GM21786 (cell line): ENCODE data around the gene NOS2.
"Not testable (repeated sequence)": the region's sequence is repeated elsewhere in the genome, so short reads cannot be mapped to it uniquely, and the experiment has no call there.

Experiments
- ATAC-seq: cut with Tn5 transposase; IDR thresholded peaks from one replicate; pipeline ENCODE4 v1.9.1; 2021; ENCODE audit not compliant: unreplicated experiment

Gene NOS2

DNA sequence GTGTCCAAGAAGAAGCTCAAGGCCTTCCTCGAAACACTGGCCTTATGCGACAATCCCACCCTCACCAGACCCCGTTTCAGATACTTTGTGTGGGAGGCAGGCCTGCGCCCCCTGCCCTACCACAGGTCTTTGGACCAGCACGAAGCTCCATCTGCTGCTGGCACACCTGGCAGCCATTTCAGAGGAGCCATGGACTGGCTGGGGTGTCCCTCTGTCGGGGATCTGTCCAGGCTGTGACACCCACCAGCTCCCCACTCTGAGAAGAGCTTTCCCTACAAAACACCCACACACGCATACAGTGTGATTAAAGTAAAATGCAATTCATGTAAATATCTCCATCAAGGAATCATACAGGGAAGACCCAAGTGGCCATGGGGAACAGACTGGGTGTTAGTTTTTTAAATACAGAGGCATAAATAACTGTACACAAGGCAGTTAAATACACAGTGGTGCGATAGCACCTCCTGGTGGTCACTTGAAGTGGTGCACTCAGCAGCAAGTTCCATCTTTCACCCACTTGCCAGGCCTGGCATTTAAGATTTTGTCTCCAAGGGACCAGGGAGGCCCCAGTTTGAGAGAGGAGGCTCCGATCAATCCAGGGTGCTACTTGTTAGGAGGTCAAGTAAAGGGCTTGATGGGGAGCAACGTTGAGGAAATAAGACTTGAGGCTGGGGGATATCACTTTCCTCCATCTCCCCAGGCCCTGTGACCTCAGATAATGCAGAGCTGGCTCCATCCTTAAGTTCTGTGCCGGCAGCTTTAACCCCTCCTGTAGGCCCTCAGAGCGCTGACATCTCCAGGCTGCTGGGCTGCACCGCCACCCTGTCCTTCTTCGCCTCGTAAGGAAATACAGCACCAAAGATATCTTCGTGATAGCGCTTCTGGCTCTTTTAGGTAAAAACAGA lies 43.6 kb downstream of the NOS2 start:
- ATAC-seq = no peak

DNA sequence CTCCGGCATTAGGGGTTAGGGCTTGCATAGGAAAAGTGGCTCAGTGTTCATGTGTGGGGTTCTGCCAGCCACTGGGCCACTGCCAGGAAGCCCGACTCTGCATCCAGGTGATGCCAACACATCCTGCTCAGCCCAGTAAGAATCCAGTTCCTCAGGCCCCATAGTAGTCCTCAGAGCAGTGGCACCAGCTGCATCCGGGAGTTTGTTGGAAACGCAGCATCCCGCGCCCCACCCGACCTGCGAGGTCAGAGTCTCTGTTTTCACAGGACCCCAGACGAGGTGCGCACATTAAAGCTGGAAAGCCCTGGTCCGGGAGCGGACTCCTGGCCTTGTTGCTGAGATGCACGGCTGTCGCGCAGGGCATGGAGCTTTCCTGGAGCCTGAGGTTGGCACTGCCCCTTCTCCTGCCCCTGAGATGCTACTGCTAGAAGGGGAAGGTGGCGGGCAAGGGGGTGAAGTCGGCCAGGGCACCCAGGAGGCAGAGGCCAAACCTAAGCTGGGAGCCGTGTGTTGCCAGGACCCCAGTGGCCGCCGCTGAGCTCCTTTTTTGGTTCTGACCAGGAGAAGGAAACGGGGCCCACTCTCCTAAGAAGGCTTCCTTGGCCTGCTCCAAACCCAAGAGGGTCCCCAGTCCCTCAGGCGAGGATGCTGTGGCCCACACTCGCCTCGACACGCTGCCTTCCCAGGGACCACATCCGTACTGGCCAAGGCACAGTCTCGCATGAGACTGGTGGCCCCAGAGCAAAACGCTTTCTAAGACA lies 44.4 kb downstream of the NOS2 start:
- no peak for ATAC-seq

DNA sequence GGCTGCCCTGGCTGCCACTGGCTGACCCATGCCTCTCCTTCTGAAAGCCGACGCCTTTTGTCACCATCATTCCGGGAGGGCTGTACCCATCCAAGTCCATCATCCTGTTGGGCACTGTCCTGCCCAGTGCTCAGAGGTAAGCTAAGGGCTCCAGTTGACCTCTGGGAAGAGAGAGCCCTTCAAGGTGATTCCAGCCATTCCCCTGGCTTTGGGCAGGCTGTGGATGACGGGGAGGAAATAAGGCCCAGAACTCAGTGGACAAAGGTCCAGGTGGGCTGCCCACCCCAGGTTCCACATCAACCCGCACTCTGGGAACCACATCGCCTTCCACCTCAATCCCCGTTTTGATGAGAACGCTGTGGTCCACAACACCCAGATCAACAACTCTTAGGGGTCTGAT lies 45.8 kb downstream of the NOS2 start:
- no peak for ATAC-seq

GRCh38 chr17:27753726-27754125 lies 46.6 kb downstream of the NOS2 start:
- not testable (repeated sequence) for ATAC-seq

DNA sequence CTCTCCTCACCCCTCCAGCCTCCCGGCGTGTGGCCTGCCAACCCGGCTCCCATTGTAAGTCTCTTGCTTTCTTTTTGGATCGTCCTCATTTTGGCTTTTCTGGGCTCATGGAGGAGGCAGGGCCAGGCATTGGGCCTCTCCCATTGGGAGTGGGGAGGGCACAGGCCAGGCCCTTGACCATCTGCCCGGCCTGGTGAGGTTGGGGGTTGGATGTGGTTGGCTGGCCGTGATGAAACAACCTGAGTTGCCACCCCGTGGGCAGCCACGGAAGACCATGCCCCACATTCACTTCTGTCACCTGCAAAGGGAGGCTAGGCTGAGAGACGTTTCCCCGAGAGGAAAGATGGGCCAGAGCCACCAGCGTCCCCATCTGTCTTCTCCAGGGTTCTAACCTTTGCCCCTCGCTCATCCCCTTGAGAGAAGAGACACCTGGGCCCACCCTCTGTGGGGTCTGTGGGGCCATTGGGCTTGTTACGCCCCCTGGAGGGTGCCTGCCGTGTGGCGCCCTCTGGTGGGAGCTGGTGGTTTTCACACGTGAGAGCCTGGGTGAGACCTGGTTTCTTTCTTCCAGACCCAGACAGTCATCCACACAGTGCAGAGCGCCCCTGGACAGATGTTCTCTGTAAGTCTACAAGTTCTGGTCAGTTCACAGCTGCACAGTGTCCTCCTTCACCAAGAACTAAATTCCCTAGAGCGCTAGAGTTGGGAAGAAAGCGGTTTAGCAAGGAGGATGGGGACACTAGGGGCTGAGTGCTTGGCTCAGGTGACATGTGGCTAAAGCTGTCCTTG lies 47.3 kb downstream of the NOS2 start:
- ATAC-seq = not testable (repeated sequence)

GRCh38 chr17:27751622-27752490 lies 48.5 kb downstream of the NOS2 start:
- ATAC-seq = no peak

- ATAC-seq = no peak
Measured at GRCh38 chr17:27751166-27751565, 49.2 kb downstream of the NOS2 start.

GRCh38 chr17:27749562-27750150 lies 50.7 kb downstream of the NOS2 start:
- not testable (repeated sequence) for ATAC-seq

DNA sequence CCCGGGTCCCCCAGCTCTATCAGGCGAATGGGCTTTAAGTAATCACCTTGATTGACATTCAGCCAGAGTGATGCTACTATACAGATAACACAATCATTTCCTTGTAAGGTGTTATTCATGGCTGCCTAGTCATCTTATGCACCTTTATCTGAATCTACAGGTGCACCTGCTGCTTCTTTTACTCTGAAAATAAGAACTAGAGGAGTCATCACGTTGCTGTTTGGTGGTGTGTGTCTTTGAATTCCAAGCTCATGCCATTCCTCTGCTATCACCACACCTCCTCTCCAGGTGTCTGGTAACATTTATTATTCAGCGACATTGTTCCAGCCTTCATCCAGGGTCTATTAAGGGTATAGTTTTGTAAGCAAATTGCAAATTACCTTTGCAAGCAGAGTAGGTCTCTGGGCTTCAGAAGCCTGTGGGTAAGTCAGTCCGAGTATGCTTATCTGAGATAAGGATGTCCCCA lies 51.9 kb downstream of the NOS2 start:
- ATAC-seq = no peak

GRCh38 chr17:27747462-27748359 lies 52.6 kb downstream of the NOS2 start:
- ATAC-seq = no peak

DNA sequence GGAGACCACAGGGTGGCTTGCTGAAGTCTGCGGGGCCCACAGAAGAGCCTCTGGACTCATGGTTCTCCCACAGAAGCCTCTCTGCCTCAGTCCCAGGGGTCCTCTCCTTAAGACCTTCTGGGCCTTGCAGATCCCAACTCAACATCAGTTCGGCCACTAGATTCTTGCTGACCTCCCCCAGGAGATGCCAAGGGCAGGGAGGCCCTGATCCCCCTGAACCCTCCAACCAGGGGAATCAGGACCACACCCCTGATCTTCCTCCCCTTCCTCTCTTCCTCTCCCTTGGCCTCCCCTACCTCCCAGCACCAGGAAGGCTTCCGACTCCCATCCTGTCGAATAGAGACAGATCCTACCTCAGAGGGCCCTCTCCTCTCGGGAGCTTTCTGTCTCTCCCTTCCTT lies 53.4 kb downstream of the NOS2 start:
- ATAC-seq = no peak

DNA sequence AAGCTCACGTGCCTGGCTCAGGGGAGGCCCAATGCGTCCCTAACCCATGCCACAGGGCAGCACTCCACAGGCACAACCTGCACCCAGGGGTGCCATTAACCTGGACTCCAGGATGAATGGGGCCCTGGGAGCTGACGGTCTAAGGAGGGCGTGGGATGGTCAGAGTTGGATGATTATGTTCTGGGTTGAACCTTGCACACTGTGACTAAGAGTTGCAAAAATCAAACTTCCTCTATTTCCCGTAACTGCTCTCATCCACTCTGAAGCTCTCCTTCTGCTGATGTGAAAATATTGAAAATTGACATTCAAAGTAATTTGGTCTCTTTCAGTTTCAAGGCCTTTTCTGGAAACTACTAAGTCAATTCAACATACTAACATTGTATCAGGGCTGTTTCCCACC lies 54.0 kb downstream of the NOS2 start:
- not testable (repeated sequence) for ATAC-seq

DNA sequence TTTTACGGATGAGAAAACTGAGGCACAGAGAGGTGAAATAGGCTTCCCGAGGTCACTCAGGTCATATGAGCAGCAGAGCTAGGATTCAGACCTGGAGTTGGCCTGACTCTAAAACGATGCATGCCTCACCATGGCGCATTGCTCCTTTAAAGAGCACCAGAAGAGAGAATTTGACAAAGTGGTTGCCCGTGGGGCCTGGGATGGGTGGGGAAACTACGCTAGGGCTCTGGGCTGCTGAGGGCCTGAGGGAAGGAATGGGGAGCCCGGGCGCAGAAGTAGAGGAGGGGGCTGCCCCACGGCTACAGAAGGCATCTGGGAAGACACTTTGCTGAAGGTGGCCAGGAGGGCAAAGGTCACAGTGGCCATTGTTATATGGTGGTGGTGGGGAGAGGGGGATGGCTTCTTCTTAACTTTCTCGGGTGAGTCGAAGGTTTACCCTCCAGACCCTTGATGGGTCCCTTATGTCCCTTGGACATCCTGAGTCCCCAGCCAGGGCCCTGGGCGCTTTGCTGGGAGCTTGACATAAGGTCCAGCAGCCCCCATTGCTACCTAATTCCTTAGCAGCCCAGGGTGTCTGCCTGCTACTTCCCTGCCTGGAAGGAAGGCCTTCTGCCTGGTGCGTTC lies 55.0 kb downstream of the NOS2 start:
- not testable (repeated sequence) for ATAC-seq

GRCh38 chr17:27743281-27743885 lies 56.9 kb downstream of the NOS2 start:
- ATAC-seq = no peak

GRCh38 chr17:27741971-27742575 lies 58.3 kb downstream of the NOS2 start:
- ATAC-seq = no peak

DNA sequence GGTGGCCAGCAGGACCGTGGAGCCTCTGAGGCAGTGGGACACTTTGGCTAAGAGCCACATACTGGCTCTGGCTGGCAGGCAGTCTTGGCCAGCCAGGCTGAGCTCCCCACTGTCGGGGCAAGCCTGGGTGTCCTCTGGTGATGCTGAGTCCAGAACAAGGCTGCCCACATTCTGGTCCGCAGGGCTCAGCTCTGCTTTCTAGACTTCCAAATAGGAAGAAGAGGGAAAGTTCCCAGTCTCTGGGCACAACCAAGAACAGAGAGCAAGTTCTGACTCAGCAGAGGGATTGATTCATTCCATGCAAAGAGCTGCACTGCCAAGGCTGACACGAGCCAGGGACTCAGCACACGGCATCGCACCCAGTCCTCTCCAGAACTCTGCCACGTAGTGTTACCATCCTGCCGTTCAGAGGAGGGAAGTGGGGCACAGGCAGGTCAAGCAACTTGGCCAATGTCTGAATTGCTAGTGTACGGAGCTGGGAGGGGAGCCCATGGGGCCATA lies 58.9 kb downstream of the NOS2 start:
- ATAC-seq = no peak

- not testable (repeated sequence) for ATAC-seq
Measured at GRCh38 chr17:27740541-27740940, 59.8 kb downstream of the NOS2 start.
